Subcutaneous abdominal adipose tissue (tissue), 5 donors: Measurements from ENCODE around the gene PPCDC.

ENCODE experiments used
- H3K27ac ChIP-seq: one replicate; pipeline ENCODE4 v1.7.0; 2013; ENCODE audit warnings: low read depth, mild to moderate bottlenecking, inconsistent platforms, low read length, moderate library complexity
- H3K27me3 ChIP-seq, 5 donors: one replicate each; pipeline ENCODE4 v1.7.0; 2013; ENCODE audit warnings: low read length in 5 of 5, inconsistent platforms in 1 of 5; ENCODE audit not compliant: control insufficient read depth in 5 of 5, insufficient read depth in 4 of 5
- H3K36me3 ChIP-seq, 5 donors: one replicate each; pipeline ENCODE4 v1.7.0; 2013; ENCODE audit warnings: low read length in 5 of 5; ENCODE audit not compliant: control insufficient read depth in 5 of 5, insufficient read depth in 5 of 5
- H3K4me1 ChIP-seq, 5 donors: one replicate each; pipeline ENCODE4 v1.7.0; 2013; ENCODE audit warnings: low read length in 5 of 5, mild to moderate bottlenecking in 3 of 5, moderate library complexity in 1 of 5; ENCODE audit not compliant: control insufficient read depth in 5 of 5, insufficient read depth in 5 of 5
- H3K4me3 ChIP-seq, 5 donors: one replicate each; pipeline ENCODE4 v1.7.0; 2013; ENCODE audit warnings: low read length in 5 of 5, low read depth in 1 of 5
- H3K9ac ChIP-seq, 5 donors: one replicate each; pipeline ENCODE4 v1.7.0; 2013; ENCODE audit warnings: low read length in 5 of 5, mild to moderate bottlenecking in 4 of 5, moderate library complexity in 3 of 5
- H3K9me3 ChIP-seq, 5 donors: one replicate each; pipeline ENCODE4 v1.7.0; 2013; ENCODE audit warnings: low read length in 5 of 5; ENCODE audit not compliant: control insufficient read depth in 5 of 5
- donor health status: healthy.
- donor health status: healthy.
- donor health status: healthy.
- donor health status: healthy.
- donor health status: healthy.

The PPCDC gene

GRCh38 chr15:75050283-75050682 is 26.9 kb downstream of the PPCDC start:
- no peak overlapping the region for H3K4me3 ChIP-seq
- H3K9ac ChIP-seq = no peak overlapping the region
- peaks cover 0 to 14% (median 0%) of the 10 kb centered on the region in 5 donors for H3K36me3 ChIP-seq
- H3K27ac ChIP-seq = no peak overlapping the region
- no peaks in the 10 kb centered on the region for H3K9me3 ChIP-seq
- peaks cover 0 to 5% (median 0%) of the 10 kb centered on the region in 5 donors for H3K27me3 ChIP-seq
- H3K4me1 ChIP-seq = peaks cover 31 to 62% (median 53%) of the 10 kb centered on the region in 5 donors

GRCh38 chr15:75051191-75051608 is 27.8 kb downstream of the PPCDC start:
- H3K27ac ChIP-seq = no peak overlapping the region

GRCh38 chr15:75051711-75052110 is 28.3 kb downstream of the PPCDC start:
- Histone ChIP-seq H3K4me1 (peaks cover 24 to 48% (median 38%) of the 10 kb centered on the region in 5 donors), H3K9me3 (no peaks in the 10 kb centered on the region), H3K27me3 (peaks cover 0 to 5% (median 0%) of the 10 kb centered on the region in 5 donors), H3K27ac (no peak overlapping the region), H3K4me3 (no peak overlapping the region), H3K36me3 (peaks cover 0 to 14% (median 0%) of the 10 kb centered on the region in 5 donors), H3K9ac (no peak overlapping the region)

More at GRCh38 chr15:75051191-75051608, 27.8 kb downstream of the PPCDC start:
- Histone ChIP-seq H3K4me3 (no peak overlapping the region), H3K9ac (peak overlapping the region in 1 of 5 donors; percentile 68), H3K4me1 (peaks cover 29 to 53% (median 43%) of the 10 kb centered on the region in 5 donors), H3K36me3 (peaks cover 0 to 14% (median 0%) of the 10 kb centered on the region in 5 donors), H3K27me3 (peaks cover 0 to 5% (median 0%) of the 10 kb centered on the region in 5 donors), H3K9me3 (no peaks in the 10 kb centered on the region)

- no peaks in the 10 kb centered on the region for H3K27me3 ChIP-seq
- no peak overlapping the region for H3K4me3 ChIP-seq
- H3K27ac ChIP-seq = no peak overlapping the region
- peaks cover 0 to 14% (median 0%) of the 10 kb centered on the region in 5 donors for H3K36me3 ChIP-seq
- H3K9me3 ChIP-seq = no peaks in the 10 kb centered on the region
- H3K9ac ChIP-seq = no peak overlapping the region
- peaks cover 13 to 36% (median 28%) of the 10 kb centered on the region in 5 donors for H3K4me1 ChIP-seq
Measured at GRCh38 chr15:75052972-75053747, 29.8 kb downstream of the PPCDC start.

- H3K9me3 ChIP-seq = no peaks in the 10 kb centered on the region
- H3K9ac ChIP-seq = no peak overlapping the region
- peaks cover 13 to 30% (median 22%) of the 10 kb centered on the region in 5 donors for H3K4me1 ChIP-seq
- H3K4me3 ChIP-seq = no peak overlapping the region
- H3K27me3 ChIP-seq = no peaks in the 10 kb centered on the region
- H3K36me3 ChIP-seq = peaks cover 0 to 12% (median 0%) of the 10 kb centered on the region in 5 donors
- no peak overlapping the region for H3K27ac ChIP-seq
Measured at GRCh38 chr15:75053748-75054125, 30.3 kb downstream of the PPCDC start.

GRCh38 chr15:75054172-75054897 is 30.9 kb downstream of the PPCDC start:
- Histone ChIP-seq H3K36me3 (peaks cover 0 to 7% (median 0%) of the 10 kb centered on the region in 5 donors), H3K27ac (peak overlapping the region; percentile 16), H3K4me3 (no peak overlapping the region)

GRCh38 chr15:75056036-75056435 is 32.6 kb downstream of the PPCDC start:
- H3K4me3 ChIP-seq = no peak overlapping the region
- H3K27me3 ChIP-seq = no peaks in the 10 kb centered on the region
- no peak overlapping the region for H3K9ac ChIP-seq
- no peaks in the 10 kb centered on the region for H3K9me3 ChIP-seq
- peaks cover 0 to 2% (median 0%) of the 10 kb centered on the region in 5 donors for H3K36me3 ChIP-seq
- H3K4me1 ChIP-seq = peaks cover 2 to 12% (median 4%) of the 10 kb centered on the region in 5 donors
- H3K27ac ChIP-seq = no peak overlapping the region

More at GRCh38 chr15:75054172-75054897, 30.9 kb downstream of the PPCDC start:
- Histone ChIP-seq H3K9me3 (no peaks in the 10 kb centered on the region), H3K27me3 (no peaks in the 10 kb centered on the region), H3K4me1 (peaks cover 9 to 24% (median 16%) of the 10 kb centered on the region in 5 donors), H3K9ac (no peak overlapping the region)

- Histone ChIP-seq H3K36me3 (no peaks in the 10 kb centered on the region), H3K27me3 (no peaks in the 10 kb centered on the region), H3K4me1 (peaks cover 0 to 12% (median 5%) of the 10 kb centered on the region in 5 donors), H3K9ac (no peak overlapping the region), H3K9me3 (no peaks in the 10 kb centered on the region), H3K4me3 (no peak overlapping the region), H3K27ac (no peak overlapping the region)
Measured at GRCh38 chr15:75058127-75058905, 34.9 kb downstream of the PPCDC start.

GRCh38 chr15:75059607-75060006 is 36.2 kb downstream of the PPCDC start:
- Histone ChIP-seq H3K36me3 (no peaks in the 10 kb centered on the region), H3K27me3 (no peaks in the 10 kb centered on the region), H3K9ac (no peak overlapping the region), H3K9me3 (no peaks in the 10 kb centered on the region), H3K4me3 (no peak overlapping the region), H3K4me1 (peaks cover 0 to 15% (median 6%) of the 10 kb centered on the region in 5 donors), H3K27ac (no peak overlapping the region)
